MCF 10A (cell line): ENCODE data around the gene USP36. TPM values are rescaled to one million over a fixed set of nuclear protein-coding genes. Genes with fewer than 3 reads are reported as not detected.

ENCODE experiments used
- BruUV-seq: library from RNA; stranded (reverse); fragments of 400-500 nt; replicated peaks from 2 replicates; lab custom pipeline; 2021; lab: Mats Ljungman, UMichigan
- CTCF ChIA-PET: fragments of 300-600 bp; sonication (Branson Sonifier 250); formaldehyde crosslinking; extraction: SDS; loops from one replicate; lab custom pipeline; 2021; ENCODE audit warnings: antibody characterized with exemption, inconsistent platforms; lab: Yijun Ruan, JAX
- POLR2A ChIA-PET: fragments of 300-600, 350-650 bp; sonication (Branson Sonifier 250); formaldehyde crosslinking; extraction: SDS; loops from one replicate; lab custom pipeline; 2020; ENCODE audit warnings: antibody characterized with exemption, inconsistent platforms; lab: Yijun Ruan, JAX
- DNase-seq: peaks from one replicate; pipeline ENCODE4 v3.0.0-alpha.2; 2018; ENCODE audit not compliant: unreplicated experiment
- H3K27ac Mint-ChIP-seq: one replicate; pipeline ENCODE4 v1.8.0; 2022; ENCODE audit warnings: mild to moderate bottlenecking, low read depth, mixed read lengths; ENCODE audit not compliant: unreplicated experiment
- H3K27me3 Mint-ChIP-seq: one replicate; pipeline ENCODE4 v1.8.0; 2022; ENCODE audit warnings: mixed read lengths; ENCODE audit not compliant: insufficient read depth, unreplicated experiment
- H3K36me3 Mint-ChIP-seq: one replicate; pipeline ENCODE4 v1.8.0; 2022; ENCODE audit warnings: mild to moderate bottlenecking, moderate library complexity, mixed read lengths; ENCODE audit not compliant: insufficient read depth, unreplicated experiment
- H3K4me1 Mint-ChIP-seq: one replicate; pipeline ENCODE4 v1.8.0; 2022; ENCODE audit warnings: mixed read lengths; ENCODE audit not compliant: insufficient read depth, unreplicated experiment
- H3K4me3 Mint-ChIP-seq: one replicate; pipeline ENCODE4 v1.8.0; 2022; ENCODE audit warnings: mild to moderate bottlenecking, moderate library complexity, mixed read lengths; ENCODE audit not compliant: unreplicated experiment
- H3K9me3 Mint-ChIP-seq: one replicate; pipeline ENCODE4 v1.8.0; 2022; ENCODE audit warnings: mixed read lengths; ENCODE audit not compliant: unreplicated experiment
- CTCF ChIP-seq: fragments of 200-600 bp; IDR thresholded peaks from one replicate; pipeline ENCODE4 v1.8.0; 2022; ENCODE audit warnings: antibody characterized with exemption, mild to moderate bottlenecking; ENCODE audit not compliant: unreplicated experiment
- intact Hi-C: fragments of 100-400 bp; cut with micrococcal nuclease; formaldehyde crosslinking; loops from 2 replicates; pipeline ENCODE4 v1.14.1; 2022
- total RNA-seq: library from RNA; stranded (reverse); gene quantifications from 2 replicates; pipeline ENCODE4 v1.2.3, GENCODE V29; 2022

Gene USP36
- total RNA-seq, 1 experiment from 2014 or later: 118 TPM

DNA sequence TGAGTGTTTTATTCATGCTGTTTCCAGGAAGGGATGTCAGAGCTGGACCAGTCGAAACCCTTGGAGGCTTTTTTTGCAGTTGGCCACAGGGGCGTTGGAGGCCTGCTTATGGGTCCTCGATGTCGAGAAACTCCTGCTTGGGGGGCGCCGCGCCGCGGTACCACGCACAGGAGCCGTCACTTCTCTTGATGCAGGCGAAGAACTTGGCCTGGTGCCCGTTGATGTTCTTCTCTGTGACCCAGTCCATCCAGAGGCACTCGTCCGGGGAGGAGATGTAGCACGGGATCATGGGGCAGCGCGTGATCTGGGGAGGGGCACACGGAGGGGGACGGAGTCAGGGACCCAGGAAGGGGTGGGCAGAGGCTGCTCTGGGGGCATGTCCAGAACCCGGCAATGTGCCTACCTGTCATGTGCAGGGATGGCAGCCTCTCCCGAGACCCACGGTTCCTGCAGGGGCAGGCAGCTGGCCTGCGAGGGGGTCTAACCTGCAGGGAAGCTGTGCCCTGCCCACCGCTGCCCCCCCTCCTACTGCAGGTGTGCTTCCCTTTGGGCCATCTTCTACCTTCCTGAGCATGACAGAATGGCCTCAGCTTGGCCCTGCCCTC is 15.0 kb upstream of the USP36 start:
- no peaks in the 10 kb centered on the region for H3K27me3 Mint-ChIP-seq
- no peak for DNase-seq
- ChIA-PET POLR2A (no interaction called here), CTCF (interaction anchor here (0.8 kb wide), 1 partner anchor 10 kb away, joined by 3 read pairs; no protein-coding TSS in a partner anchor)
- TF ChIP-seq CTCF: no peak
- H3K9me3 Mint-ChIP-seq: no peaks in the 10 kb centered on the region
- peaks cover 17% of the 10 kb centered on the region for H3K36me3 Mint-ChIP-seq
- no peak overlapping the region for H3K27ac Mint-ChIP-seq
- BruUV-seq: no TSS peak
- intact Hi-C loops: no loop called here
- no peak overlapping the region for H3K4me3 Mint-ChIP-seq
- no peaks in the 10 kb centered on the region for H3K4me1 Mint-ChIP-seq

- DNase-seq: no peak
- intact Hi-C loops: no loop called here
- BruUV-seq: no TSS peak
These were observed 13.9 kb upstream of the USP36 start for GRCh38 chr17:78854508-78854907.

DNA sequence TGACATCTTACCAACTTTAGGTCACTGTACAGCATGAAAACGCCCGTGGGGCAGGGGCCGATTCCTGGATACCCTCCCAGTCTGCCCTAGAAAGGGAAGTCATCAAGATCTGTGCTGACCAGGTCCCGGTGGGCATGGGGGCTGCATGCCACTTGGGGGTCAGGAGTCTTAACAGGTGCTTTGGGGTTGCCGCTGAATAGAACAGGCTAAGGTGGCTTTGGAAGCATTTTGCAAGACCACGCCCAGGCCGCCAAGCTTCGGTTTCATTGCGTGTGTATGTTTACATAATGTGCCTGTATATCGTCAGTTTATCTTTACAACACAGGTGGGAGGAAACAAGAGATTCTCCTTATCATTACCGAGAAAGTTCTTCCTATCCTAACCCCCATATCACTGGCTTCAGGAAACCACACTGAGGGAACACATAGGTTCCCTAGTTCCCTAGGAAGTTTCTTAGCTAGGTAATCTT is 13.3 kb upstream of the USP36 start:
- Mint-ChIP-seq H3K9me3 (no peaks in the 10 kb centered on the region), H3K36me3 (peaks cover 17% of the 10 kb centered on the region), H3K4me3 (no peak overlapping the region), H3K4me1 (no peaks in the 10 kb centered on the region), H3K27me3 (no peaks in the 10 kb centered on the region), H3K27ac (no peak overlapping the region)
- TF ChIP-seq CTCF: no peak
- DNase-seq: no peak
- intact Hi-C loops: no loop called here
- POLR2A ChIA-PET: interaction anchor here (0.7 to 1.8 kb wide), 2 partner anchors 12 to 884 kb away, joined by 3 to 5 read pairs; no protein-coding TSS in a partner anchor
- BruUV-seq: no TSS peak
- CTCF ChIA-PET: interaction anchor here (1.1 kb wide), 1 partner anchor 106 kb away, joined by 4 read pairs; no protein-coding TSS in a partner anchor

More at GRCh38 chr17:78854508-78854907, 13.9 kb upstream of the USP36 start:
- Mint-ChIP-seq H3K4me1 (no peaks in the 10 kb centered on the region), H3K36me3 (peaks cover 17% of the 10 kb centered on the region), H3K27ac (no peak overlapping the region), H3K27me3 (no peaks in the 10 kb centered on the region), H3K4me3 (no peak overlapping the region), H3K9me3 (no peaks in the 10 kb centered on the region)
- no peak for TF ChIP-seq CTCF
- CTCF ChIA-PET: interaction anchor here (1.1 kb wide), 1 partner anchor 105 kb away, joined by 4 read pairs; no protein-coding TSS in a partner anchor
- POLR2A ChIA-PET: no interaction called here

GRCh38 chr17:78852709-78853121 is 12.1 kb upstream of the USP36 start:
- H3K4me1 Mint-ChIP-seq: peaks cover 5% of the 10 kb centered on the region
- BruUV-seq: no TSS peak
- H3K27ac Mint-ChIP-seq: no peak overlapping the region
- ChIA-PET POLR2A (interaction anchor here (0.9 to 1.8 kb wide), 3 partner anchors 9 to 117 kb away, joined by 3 to 9 read pairs (median 5); no protein-coding TSS in a partner anchor), CTCF (interaction anchor here (0.7 to 1.8 kb wide), 3 partner anchors 12 to 338 kb away, joined by 3 to 6 read pairs (median 3); no protein-coding TSS in a partner anchor)
- TF ChIP-seq CTCF: no peak
- H3K36me3 Mint-ChIP-seq: peaks cover 17% of the 10 kb centered on the region
- no peaks in the 10 kb centered on the region for H3K9me3 Mint-ChIP-seq
- H3K27me3 Mint-ChIP-seq: no peaks in the 10 kb centered on the region
- DNase-seq: no peak
- intact Hi-C loops: no loop called here
- H3K4me3 Mint-ChIP-seq: no peak overlapping the region
